Renal pelvis (tissue), 12 donors: ENCODE data around the gene VSIR. TPM values are rescaled to one million over a fixed set of nuclear protein-coding genes. Genes with fewer than 3 reads are reported as not detected.
A peak's percentile ranks its signal among the peaks of the same experiment; 100 is the strongest.

Experiments
- DNase-seq: peaks from one replicate; pipeline ENCODE4 v3.0.0-alpha.2; 2013
- long read RNA-seq, 16 experiments: transcript quantifications; one replicate each; lab custom pipeline, GENCODE V29; 2026
- polyA plus RNA-seq, 3 donors: library from polyadenylated mRNA; unstranded; fragments of 120-200 nt; gene quantifications; one replicate each; pipeline ENCODE4 v1.2.1, GENCODE V29; 2013; ENCODE audit not compliant: insufficient read length in 3 of 3

VSIR gene
- 10 to 100 TPM in 1 of 3 donors, 1 to 10 TPM in 2; 8.4 to 10.5 (median 8.6) TPM for polyA plus RNA-seq
- long read RNA-seq, donor 1, full-length matches to known transcripts: 4 of 4 reads
- long read RNA-seq, donor 1, partial matches to known transcripts: 0 of 4 reads
- long read RNA-seq, donor 1, other reads (novel, unspliced or antisense): 0 of 4 reads
- long read RNA-seq, donor 2, full-length matches to known transcripts: 1 of 1 reads
- long read RNA-seq, donor 2, partial matches to known transcripts: 0 of 1 reads
- long read RNA-seq, donor 2, other reads (novel, unspliced or antisense): 0 of 1 reads
- long read RNA-seq, donor 3, full-length matches to known transcripts: 1 of 1 reads
- long read RNA-seq, donor 3, partial matches to known transcripts: 0 of 1 reads
- long read RNA-seq, donor 3, other reads (novel, unspliced or antisense): 0 of 1 reads
- long read RNA-seq, donor 4, full-length matches to known transcripts: 2 of 2 reads
- long read RNA-seq, donor 4, partial matches to known transcripts: 0 of 2 reads
- long read RNA-seq, donor 4, other reads (novel, unspliced or antisense): 0 of 2 reads
- long read RNA-seq, donor 5, full-length matches to known transcripts: 1 of 1 reads
- long read RNA-seq, donor 5, partial matches to known transcripts: 0 of 1 reads
- long read RNA-seq, donor 5, other reads (novel, unspliced or antisense): 0 of 1 reads
- long read RNA-seq, donor 6, full-length matches to known transcripts: 2 of 2 reads
- long read RNA-seq, donor 6, partial matches to known transcripts: 0 of 2 reads
- long read RNA-seq, donor 6, other reads (novel, unspliced or antisense): 0 of 2 reads
- long read RNA-seq, donor 7, full-length matches to known transcripts: 5 of 5 reads
- long read RNA-seq, donor 7, partial matches to known transcripts: 0 of 5 reads
- long read RNA-seq, donor 7, other reads (novel, unspliced or antisense): 0 of 5 reads
- long read RNA-seq, donor 8, full-length matches to known transcripts: 12 of 12 reads
- long read RNA-seq, donor 8, partial matches to known transcripts: 0 of 12 reads
- long read RNA-seq, donor 8, other reads (novel, unspliced or antisense): 0 of 12 reads
- long read RNA-seq, donor 9, full-length matches to known transcripts: 2 of 2 reads
- long read RNA-seq, donor 9, partial matches to known transcripts: 0 of 2 reads
- long read RNA-seq, donor 9, other reads (novel, unspliced or antisense): 0 of 2 reads
- long read RNA-seq, donor 10, full-length matches to known transcripts: 4 of 4 reads
- long read RNA-seq, donor 10, partial matches to known transcripts: 0 of 4 reads
- long read RNA-seq, donor 10, other reads (novel, unspliced or antisense): 0 of 4 reads
- long read RNA-seq, donor 11, full-length matches to known transcripts: 1 of 1 reads
- long read RNA-seq, donor 11, partial matches to known transcripts: 0 of 1 reads
- long read RNA-seq, donor 11, other reads (novel, unspliced or antisense): 0 of 1 reads
- long read RNA-seq, donor 12, full-length matches to known transcripts: 4 of 4 reads
- long read RNA-seq, donor 12, partial matches to known transcripts: 0 of 4 reads
- long read RNA-seq, donor 12, other reads (novel, unspliced or antisense): 0 of 4 reads
- long read RNA-seq, donor 13, full-length matches to known transcripts: 2 of 2 reads
- long read RNA-seq, donor 13, partial matches to known transcripts: 0 of 2 reads
- long read RNA-seq, donor 13, other reads (novel, unspliced or antisense): 0 of 2 reads
- long read RNA-seq, donor 14: 0 reads
- long read RNA-seq, donor 15, full-length matches to known transcripts: 6 of 6 reads
- long read RNA-seq, donor 15, partial matches to known transcripts: 0 of 6 reads
- long read RNA-seq, donor 15, other reads (novel, unspliced or antisense): 0 of 6 reads
- long read RNA-seq, donor 16: 0 reads

GRCh38 chr10:71773221-71773971, at the start of gene VSIR:
Gene VSIR, minus strand, starts transcription at chr10:71773520. Its CDS starts 81 bp downstream, at chr10:71773439.
- peak; percentile 71 for DNase-seq

- DNase-seq: no peak
These were observed 48.8 kb upstream of the VSIR start for GRCh38 chr10:71821909-71822763.

- no peak for DNase-seq
These were observed 47.6 kb upstream of the VSIR start for GRCh38 chr10:71820966-71821365.

- no peak for DNase-seq
These were observed 46.7 kb upstream of the VSIR start for GRCh38 chr10:71819985-71820384.

GRCh38 chr10:71819441-71819861, 46.1 kb upstream of the VSIR start:
- DNase-seq: no peak

GRCh38 chr10:71818674-71819260, 45.4 kb upstream of the VSIR start:
- no peak for DNase-seq

- DNase-seq: no peak
These were observed 44.7 kb upstream of the VSIR start for GRCh38 chr10:71817831-71818655.

- no peak for DNase-seq
These were observed 43.8 kb upstream of the VSIR start for GRCh38 chr10:71816936-71817618.

GRCh38 chr10:71816421-71816851, 43.1 kb upstream of the VSIR start:
- no peak for DNase-seq

GRCh38 chr10:71815515-71816130, 42.3 kb upstream of the VSIR start:
- no peak for DNase-seq

- DNase-seq: no peak
These were observed 41.6 kb upstream of the VSIR start for GRCh38 chr10:71814922-71815411.

- DNase-seq: no peak
These were observed 39.7 kb upstream of the VSIR start for GRCh38 chr10:71812913-71813590.

- DNase-seq: peak; percentile 27
These were observed 38.9 kb upstream of the VSIR start for GRCh38 chr10:71812016-71812912.

- DNase-seq: no peak
These were observed 38.0 kb upstream of the VSIR start for GRCh38 chr10:71811351-71811750.
